Neural cell (in vitro differentiated cells): Measurements from ENCODE around the gene THRB. TPM values are rescaled to one million over a fixed set of nuclear protein-coding genes. Genes with fewer than 3 reads are reported as not detected.

Experiments used
- H2AFZ ChIP-seq: fragments of 200-600, 300-800 bp; sonication (generic), shearing (Covaris generic); 2 replicates; pipeline ENCODE4 v1.6.0; 2014; ENCODE audit warnings: low read depth, mild to moderate bottlenecking, antibody characterized with exemption, low read length, moderate library complexity
- H3F3A ChIP-seq: fragments of 200-600 bp; shearing (Covaris generic); 2 replicates; pipeline ENCODE4 v1.6.1; 2016; ENCODE audit warnings: mild to moderate bottlenecking, moderate library complexity, mixed read lengths, antibody characterized with exemption, low read length; ENCODE audit not compliant: insufficient read depth, poor library complexity, severe bottlenecking
- H3K27ac ChIP-seq: fragments of 200-600, 300-800 bp; sonication (generic), shearing (Covaris generic); 2 replicates; pipeline ENCODE4 v1.5.1; 2014; ENCODE audit warnings: mild to moderate bottlenecking, low read length, moderate library complexity
- H3K27me3 ChIP-seq: fragments of 300-800, 200-600 bp; sonication (generic), shearing (Covaris generic); 2 replicates; pipeline ENCODE4 v1.6.0; 2014; ENCODE audit warnings: mild to moderate bottlenecking, low read depth, low read length, moderate library complexity; ENCODE audit not compliant: insufficient read depth
- H3K36me3 ChIP-seq: fragments of 300-800, 200-600 bp; sonication (generic), shearing (Covaris generic); 2 replicates; pipeline ENCODE4 v1.5.1; 2014; ENCODE audit warnings: mild to moderate bottlenecking, antibody characterized with exemption, low read length, moderate library complexity; ENCODE audit not compliant: insufficient read depth
- H3K4me2 ChIP-seq: fragments of 300-800, 200-600 bp; sonication (generic), shearing (Covaris generic); 2 replicates; pipeline ENCODE4 v1.6.0; 2014; ENCODE audit warnings: mild to moderate bottlenecking, low read length
- H3K4me3 ChIP-seq: fragments of 300-800, 200-600 bp; sonication (generic), shearing (Covaris generic); 2 replicates; pipeline ENCODE4 v1.5.1; 2014; ENCODE audit warnings: mild to moderate bottlenecking, low read length, moderate library complexity
- H3K79me2 ChIP-seq: fragments of 200-600 bp; shearing (Covaris generic); replicated peaks from 2 replicates; pipeline ENCODE4 v1.6.0; 2014; ENCODE audit warnings: mild to moderate bottlenecking, low read length, moderate library complexity; ENCODE audit not compliant: insufficient read depth
- H3K9ac ChIP-seq: fragments of 300-800, 200-600 bp; sonication (generic), shearing (Covaris generic); 2 replicates; pipeline ENCODE4 v1.6.1; 2016; ENCODE audit warnings: mild to moderate bottlenecking, low read length, mixed read lengths
- H3K9me2 ChIP-seq: fragments of 200-600 bp; shearing (Covaris generic); 2 replicates; pipeline ENCODE4 v1.6.1; 2016; ENCODE audit warnings: mild to moderate bottlenecking, low read length, mixed read lengths; ENCODE audit not compliant: insufficient read depth
- H3K9me3 ChIP-seq: fragments of 200-600, 300-800 bp; sonication (generic), shearing (Covaris generic); 2 replicates; pipeline ENCODE4 v1.6.1; 2016; ENCODE audit warnings: mild to moderate bottlenecking, mixed run types, low read length, moderate library complexity, mixed read lengths
- H4K20me1 ChIP-seq: fragments of 200-600 bp; shearing (Covaris generic); 2 replicates; pipeline ENCODE4 v1.6.1; 2016; ENCODE audit warnings: mild to moderate bottlenecking, mixed run types; ENCODE audit not compliant: insufficient read depth
- EP300 ChIP-seq: fragments of 450-650 bp; conservative IDR thresholded peaks from 2 replicates; pipeline ENCODE4 v1.6.1; 2014; ENCODE audit warnings: antibody characterized with exemption, mild to moderate bottlenecking, moderate library complexity; ENCODE audit not compliant: poor library complexity, severe bottlenecking
- EZH2 ChIP-seq: fragments of 200-600, 300-800 bp; shearing (Covaris generic), sonication (generic); IDR thresholded peaks from 2 replicates; pipeline ENCODE4 v1.6.1; 2014; ENCODE audit warnings: antibody characterized with exemption, low read length, borderline replicate concordance, mild to moderate bottlenecking; ENCODE audit not compliant: insufficient read depth, poor library complexity, severe bottlenecking
- MXI1 ChIP-seq: fragments of 450-650 bp; conservative IDR thresholded peaks from 2 replicates; pipeline ENCODE4 v1.6.1; 2014; ENCODE audit warnings: antibody characterized with exemption, mild to moderate bottlenecking; ENCODE audit not compliant: poor library complexity, severe bottlenecking
- POLR2AphosphoS5 ChIP-seq: IDR thresholded peaks from 2 replicates; pipeline ENCODE4 v1.6.1; 2012
- RAD21 ChIP-seq: fragments of 450-650 bp; conservative IDR thresholded peaks from 2 replicates; pipeline ENCODE4 v1.6.1; 2014; ENCODE audit warnings: antibody characterized with exemption, mild to moderate bottlenecking, moderate library complexity
- SMC3 ChIP-seq: fragments of 450-650 bp; conservative IDR thresholded peaks from 2 replicates; pipeline ENCODE4 v1.6.1; 2014; ENCODE audit warnings: antibody characterized with exemption, mild to moderate bottlenecking, moderate library complexity; ENCODE audit not compliant: poor library complexity
- TAF1 ChIP-seq: IDR thresholded peaks from 2 replicates; pipeline ENCODE4 v1.6.1; 2012; ENCODE audit warnings: low read depth
- polyA plus RNA-seq: library from polyadenylated mRNA; depleted of rRNA; stranded (reverse); fragments of >200 nt; gene quantifications from 2 replicates; pipeline ENCODE4 v1.2.3, GENCODE V29; 2014
- TF ChIP-seq, protein P1 (sequence below): fragments of 450-650 bp; IDR thresholded peaks from 2 replicates; pipeline ENCODE4 v1.5.1; 2014; ENCODE audit warnings: antibody characterized with exemption, mild to moderate bottlenecking, moderate library complexity; ENCODE audit not compliant: poor library complexity, severe bottlenecking
- TF ChIP-seq, protein P2 (sequence below): IDR thresholded peaks from 2 replicates; pipeline ENCODE4 v1.6.1; 2012; ENCODE audit warnings: borderline replicate concordance

The THRB gene
- polyA plus RNA-seq, 1 donor from 2014 or later: 1.7 TPM

DNA sequence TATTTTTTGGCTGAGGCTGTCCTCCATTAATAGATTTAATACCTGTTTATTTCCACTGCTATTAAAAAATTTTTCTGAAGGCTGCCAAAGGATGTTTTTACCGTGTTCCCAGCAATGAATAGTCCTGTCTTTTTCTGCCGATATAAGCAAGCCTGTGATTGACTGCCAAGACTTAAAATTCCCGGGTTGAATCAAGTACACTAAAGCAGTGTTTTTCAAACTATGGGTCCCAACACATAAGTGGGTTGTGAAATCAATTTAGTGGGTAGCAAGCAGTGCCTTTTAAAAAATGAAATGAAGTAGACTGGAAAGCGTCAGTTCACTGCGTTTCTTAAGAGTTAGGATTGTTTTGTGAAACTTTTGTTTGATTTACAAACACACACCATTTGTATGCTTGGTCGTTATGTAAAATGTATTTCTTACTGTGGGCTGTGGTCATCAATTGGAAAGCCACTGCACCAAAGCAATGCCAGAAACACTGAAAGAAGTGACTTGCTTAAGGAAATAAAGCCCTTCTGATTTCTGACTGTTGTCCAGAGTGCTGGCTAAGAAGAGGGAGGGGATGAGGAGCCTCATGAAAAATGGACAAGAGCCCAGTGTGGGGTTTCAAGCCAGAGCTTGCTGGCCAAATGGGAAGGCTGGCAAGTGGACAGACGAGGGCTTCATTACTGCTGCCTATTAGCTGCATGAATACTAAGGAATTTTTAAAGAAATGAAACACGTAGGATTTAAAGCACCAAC is 206.0 kb downstream of the THRB start:
- Histone ChIP-seq H3K27me3 (no peaks in the 10 kb centered on the region), H3K9ac (no peak overlapping the region), H3K9me2 (no peaks in the 10 kb centered on the region), H4K20me1 (no peaks in the 10 kb centered on the region), H3K79me2 (no peaks in the 10 kb centered on the region), H3K4me3 (no peak overlapping the region), H3F3A (no peaks in the 10 kb centered on the region), H3K36me3 (no peaks in the 10 kb centered on the region), H3K27ac (no peak overlapping the region), H3K9me3 (no peaks in the 10 kb centered on the region), H3K4me2 (no peak overlapping the region), H2AFZ (no peak overlapping the region)
- TF ChIP-seq SMC3: no peak
- no peak for TF ChIP-seq MXI1
- no peak for TF ChIP-seq EZH2
- TF ChIP-seq POLR2AphosphoS5: no peak
- no peak for TF ChIP-seq EP300
- TF ChIP-seq, protein P1, sequence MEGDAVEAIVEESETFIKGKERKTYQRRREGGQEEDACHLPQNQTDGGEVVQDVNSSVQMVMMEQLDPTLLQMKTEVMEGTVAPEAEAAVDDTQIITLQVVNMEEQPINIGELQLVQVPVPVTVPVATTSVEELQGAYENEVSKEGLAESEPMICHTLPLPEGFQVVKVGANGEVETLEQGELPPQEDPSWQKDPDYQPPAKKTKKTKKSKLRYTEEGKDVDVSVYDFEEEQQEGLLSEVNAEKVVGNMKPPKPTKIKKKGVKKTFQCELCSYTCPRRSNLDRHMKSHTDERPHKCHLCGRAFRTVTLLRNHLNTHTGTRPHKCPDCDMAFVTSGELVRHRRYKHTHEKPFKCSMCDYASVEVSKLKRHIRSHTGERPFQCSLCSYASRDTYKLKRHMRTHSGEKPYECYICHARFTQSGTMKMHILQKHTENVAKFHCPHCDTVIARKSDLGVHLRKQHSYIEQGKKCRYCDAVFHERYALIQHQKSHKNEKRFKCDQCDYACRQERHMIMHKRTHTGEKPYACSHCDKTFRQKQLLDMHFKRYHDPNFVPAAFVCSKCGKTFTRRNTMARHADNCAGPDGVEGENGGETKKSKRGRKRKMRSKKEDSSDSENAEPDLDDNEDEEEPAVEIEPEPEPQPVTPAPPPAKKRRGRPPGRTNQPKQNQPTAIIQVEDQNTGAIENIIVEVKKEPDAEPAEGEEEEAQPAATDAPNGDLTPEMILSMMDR: no peak
- TF ChIP-seq, protein P2, sequence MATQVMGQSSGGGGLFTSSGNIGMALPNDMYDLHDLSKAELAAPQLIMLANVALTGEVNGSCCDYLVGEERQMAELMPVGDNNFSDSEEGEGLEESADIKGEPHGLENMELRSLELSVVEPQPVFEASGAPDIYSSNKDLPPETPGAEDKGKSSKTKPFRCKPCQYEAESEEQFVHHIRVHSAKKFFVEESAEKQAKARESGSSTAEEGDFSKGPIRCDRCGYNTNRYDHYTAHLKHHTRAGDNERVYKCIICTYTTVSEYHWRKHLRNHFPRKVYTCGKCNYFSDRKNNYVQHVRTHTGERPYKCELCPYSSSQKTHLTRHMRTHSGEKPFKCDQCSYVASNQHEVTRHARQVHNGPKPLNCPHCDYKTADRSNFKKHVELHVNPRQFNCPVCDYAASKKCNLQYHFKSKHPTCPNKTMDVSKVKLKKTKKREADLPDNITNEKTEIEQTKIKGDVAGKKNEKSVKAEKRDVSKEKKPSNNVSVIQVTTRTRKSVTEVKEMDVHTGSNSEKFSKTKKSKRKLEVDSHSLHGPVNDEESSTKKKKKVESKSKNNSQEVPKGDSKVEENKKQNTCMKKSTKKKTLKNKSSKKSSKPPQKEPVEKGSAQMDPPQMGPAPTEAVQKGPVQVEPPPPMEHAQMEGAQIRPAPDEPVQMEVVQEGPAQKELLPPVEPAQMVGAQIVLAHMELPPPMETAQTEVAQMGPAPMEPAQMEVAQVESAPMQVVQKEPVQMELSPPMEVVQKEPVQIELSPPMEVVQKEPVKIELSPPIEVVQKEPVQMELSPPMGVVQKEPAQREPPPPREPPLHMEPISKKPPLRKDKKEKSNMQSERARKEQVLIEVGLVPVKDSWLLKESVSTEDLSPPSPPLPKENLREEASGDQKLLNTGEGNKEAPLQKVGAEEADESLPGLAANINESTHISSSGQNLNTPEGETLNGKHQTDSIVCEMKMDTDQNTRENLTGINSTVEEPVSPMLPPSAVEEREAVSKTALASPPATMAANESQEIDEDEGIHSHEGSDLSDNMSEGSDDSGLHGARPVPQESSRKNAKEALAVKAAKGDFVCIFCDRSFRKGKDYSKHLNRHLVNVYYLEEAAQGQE: no peak
- no peak for TF ChIP-seq TAF1
- no peak for TF ChIP-seq RAD21

DNA sequence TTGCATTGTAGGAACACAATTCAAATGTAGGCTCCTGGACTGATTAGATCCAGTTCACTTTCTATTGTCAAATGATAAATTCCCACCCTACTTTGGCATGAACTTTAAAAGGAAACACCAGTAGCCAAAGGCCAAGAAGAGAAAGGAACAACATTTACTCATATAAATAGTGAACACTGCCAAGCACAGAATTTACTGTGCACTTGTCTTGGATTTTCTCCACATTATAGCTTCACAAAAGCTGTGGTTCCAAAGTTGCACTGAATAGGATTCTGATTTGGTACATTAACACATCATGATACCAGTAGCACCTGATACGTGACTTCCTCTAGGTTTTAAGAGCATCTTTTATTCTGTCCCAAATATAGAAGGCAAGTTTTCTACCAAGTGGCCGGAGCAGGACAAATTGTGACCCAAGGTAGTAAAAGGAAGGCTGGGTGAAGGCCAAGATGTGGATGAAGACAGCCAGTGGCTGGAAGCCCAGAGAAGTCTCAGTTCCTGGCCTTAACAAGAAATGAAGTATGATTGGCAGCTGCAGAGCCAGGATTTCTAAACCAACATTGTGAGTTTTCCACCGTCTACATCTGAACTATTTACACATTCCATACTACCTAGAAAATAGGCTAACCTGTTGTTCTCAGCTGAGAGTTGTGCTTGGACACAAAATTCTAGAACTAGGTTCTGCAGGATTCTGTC is 206.7 kb downstream of the THRB start:
- H3K27me3 ChIP-seq: no peaks in the 10 kb centered on the region
- no peaks in the 10 kb centered on the region for H4K20me1 ChIP-seq
- no peaks in the 10 kb centered on the region for H3F3A ChIP-seq
- no peak overlapping the region for H2AFZ ChIP-seq
- no peak overlapping the region for H3K9ac ChIP-seq
- H3K36me3 ChIP-seq: no peaks in the 10 kb centered on the region
- no peak overlapping the region for H3K4me3 ChIP-seq
- H3K27ac ChIP-seq: no peak overlapping the region
- no peaks in the 10 kb centered on the region for H3K9me3 ChIP-seq
- no peak overlapping the region for H3K4me2 ChIP-seq
- H3K79me2 ChIP-seq: no peaks in the 10 kb centered on the region
- TF ChIP-seq, protein P2: no peak
- TF ChIP-seq EZH2 (no peak), EP300 (no peak), MXI1 (no peak), TAF1 (no peak), POLR2AphosphoS5 (no peak), SMC3 (no peak), RAD21 (no peak)
- TF ChIP-seq, protein P1: no peak
- no peaks in the 10 kb centered on the region for H3K9me2 ChIP-seq
